Endothelial cell of umbilical vein (primary cell): Measurements from ENCODE around the gene PHACTR2. TPM values are rescaled to one million over a fixed set of nuclear protein-coding genes. Genes with fewer than 3 reads are reported as not detected.

Experiments used
- BruUV-seq: library from RNA; stranded (reverse); fragments of 400-500 nt; replicated peaks from 2 replicates; lab custom pipeline; 2021; lab: Mats Ljungman, UMichigan
- CTCF ChIA-PET: fragments of 300-600, 350-600 bp; sonication (Branson Sonifier 250); formaldehyde crosslinking; loops from one replicate; lab custom pipeline; 2021; ENCODE audit warnings: antibody characterized with exemption, inconsistent platforms; lab: Charles Lee
- POLR2A ChIA-PET: fragments of 300-600, 350-600 bp; sonication (Branson Sonifier 250); formaldehyde crosslinking; loops from one replicate; lab custom pipeline; 2021; ENCODE audit warnings: antibody characterized with exemption, inconsistent platforms; lab: Charles Lee
- DNase-seq: peaks from one replicate; pipeline ENCODE4 v3.0.0-alpha.2; 2011; ENCODE audit warnings: low read depth, low spot score
- FAIRE-seq: peaks from 2 replicates; lab custom pipeline; 2011; peaks lifted over from hg19 to GRCh38; lab: Jason Lieb, UNC
- H2AFZ ChIP-seq: 2 replicates; pipeline ENCODE4 v1.6.0; 2012; ENCODE audit warnings: low read depth, low read length, control low read depth, inconsistent platforms
- H3K27ac ChIP-seq: 2 replicates; pipeline ENCODE4 v1.5.1; 2011; ENCODE audit warnings: low read depth, mild to moderate bottlenecking, control low read depth, low read length, moderate library complexity; ENCODE audit not compliant: insufficient read depth
- H3K27me3 ChIP-seq, 2 experiments: 2 replicates each; pipeline versions ENCODE4 v1.6.0 to v1.6.1; 2011; ENCODE audit warnings: low read length in 2 of 2, mixed read lengths in 1 of 2; ENCODE audit not compliant: control insufficient read depth in 2 of 2, insufficient read depth in 2 of 2
- H3K36me3 ChIP-seq, 2 experiments: 2 replicates in 1 of 2; 3 replicates in 1 of 2; pipeline ENCODE4 v1.5.1; 2011; ENCODE audit warnings: low read length in 2 of 2, mild to moderate bottlenecking in 1 of 2, moderate library complexity in 1 of 2; ENCODE audit not compliant: control insufficient read depth in 2 of 2, insufficient read depth in 2 of 2; ENCODE audit errors: extremely low read depth in 1 of 2
- H3K4me1 ChIP-seq: 3 replicates; pipeline ENCODE4 v1.5.1; 2011; ENCODE audit warnings: mild to moderate bottlenecking, low read length; ENCODE audit not compliant: control insufficient read depth, insufficient read depth; ENCODE audit errors: extremely low read depth
- H3K4me2 ChIP-seq: 2 replicates; pipeline ENCODE4 v1.6.1; 2011; ENCODE audit warnings: low read length, control low read depth, mixed read lengths; ENCODE audit not compliant: insufficient read depth
- H3K4me3 ChIP-seq, 3 experiments: fragments of 200-600 bp in 1 of 3; sonication (generic), shearing (Covaris generic) in 1 of 3; replicated peaks in 1 of 3; 2 replicates each; pipeline ENCODE4 v1.5.1; 2011 to 2016; ENCODE audit warnings: control low read depth in 3 of 3, low read length in 3 of 3, mild to moderate bottlenecking in 2 of 3, inconsistent platforms in 1 of 3, low read depth in 1 of 3, moderate library complexity in 1 of 3; ENCODE audit not compliant: insufficient read depth in 1 of 3
- H3K79me2 ChIP-seq: 2 replicates; pipeline ENCODE4 v1.6.0; 2012; ENCODE audit warnings: low read length, inconsistent platforms; ENCODE audit not compliant: control insufficient read depth, insufficient read depth
- H3K9ac ChIP-seq: replicated peaks from 2 replicates; pipeline ENCODE3; 2011; ENCODE audit warnings: low read length, control low read depth; ENCODE audit not compliant: insufficient read depth; ENCODE audit errors: extremely low read depth
- H3K9me1 ChIP-seq: replicated peaks from 3 replicates; pipeline ENCODE4 v1.6.0; 2011; ENCODE audit warnings: mild to moderate bottlenecking, low read length; ENCODE audit not compliant: control insufficient read depth, insufficient read depth; ENCODE audit errors: extremely low read depth
- H3K9me3 ChIP-seq: replicated peaks from 2 replicates; pipeline ENCODE4 v1.5.1; 2012; ENCODE audit warnings: low read length, inconsistent platforms; ENCODE audit not compliant: control insufficient read depth, insufficient read depth
- H4K20me1 ChIP-seq: replicated peaks from 2 replicates; pipeline ENCODE3; 2011; ENCODE audit warnings: mild to moderate bottlenecking, low read length; ENCODE audit not compliant: control insufficient read depth, insufficient read depth; ENCODE audit errors: extremely low read depth
- CTCF ChIP-seq, 2 donors: IDR thresholded peaks; 1 replicate in 1 of 2; 2 replicates in 1 of 2; pipeline ENCODE4 v1.5.1; 2011; ENCODE audit warnings: low read length in 2 of 2, mild to moderate bottlenecking in 2 of 2, moderate library complexity in 2 of 2, control low read depth in 1 of 2, inconsistent platforms in 1 of 2, low read depth in 1 of 2; ENCODE audit not compliant: insufficient read depth in 1 of 2; ENCODE audit errors: extremely low read depth in 1 of 2
- EZH2 ChIP-seq: IDR thresholded peaks from 2 replicates; pipeline ENCODE4 v1.6.1; 2012; ENCODE audit warnings: borderline replicate concordance, low read depth, mild to moderate bottlenecking, moderate library complexity, low read length, inconsistent platforms; ENCODE audit not compliant: severe bottlenecking
- FOS ChIP-seq: IDR thresholded peaks from 2 replicates; pipeline ENCODE4 v1.6.1; 2011; ENCODE audit warnings: mild to moderate bottlenecking, low read length, moderate library complexity, borderline replicate concordance; ENCODE audit not compliant: insufficient read depth
- GATA2 ChIP-seq: IDR thresholded peaks from 2 replicates; pipeline ENCODE4 v1.7.0; 2011; ENCODE audit warnings: low read depth, mild to moderate bottlenecking, moderate library complexity, mixed read lengths, low read length; ENCODE audit not compliant: insufficient read length, insufficient read depth
- JUN ChIP-seq: IDR thresholded peaks from 2 replicates; pipeline ENCODE4 v1.6.1; 2011; ENCODE audit warnings: borderline replicate concordance, low read depth; ENCODE audit not compliant: insufficient read length, insufficient read depth
- MAX ChIP-seq: IDR thresholded peaks from 2 replicates; pipeline ENCODE4 v1.6.1; 2011; ENCODE audit not compliant: insufficient read depth, insufficient read length
- MYC ChIP-seq: IDR thresholded peaks from one replicate; pipeline ENCODE4 v1.6.1; 2011; ENCODE audit warnings: mild to moderate bottlenecking, low read depth, low read length
- POLR2A ChIP-seq: IDR thresholded peaks from 2 replicates; pipeline ENCODE4 v1.6.1; 2012; ENCODE audit warnings: low read depth, mild to moderate bottlenecking, control low read depth, low read length
- POLR2AphosphoS5 ChIP-seq: IDR thresholded peaks from 2 replicates; pipeline ENCODE4 v1.6.1; 2012; ENCODE audit warnings: low read depth, mild to moderate bottlenecking, control low read depth, low read length, moderate library complexity; ENCODE audit not compliant: insufficient read depth
- dilution Hi-C: fragments of 300-500 bp; cut with MboI; formaldehyde crosslinking; loops from one replicate; pipeline ENCODE4 v1.15.0; 2019; ENCODE audit warnings: low sequenced_read_pairs; ENCODE audit not compliant: extremely low pct_ligation_motif_present
- intact Hi-C: fragments of 100-400 bp; cut with micrococcal nuclease; formaldehyde crosslinking; loops from one replicate; pipeline ENCODE4 v1.10.0; 2022
- polyA plus RNA-seq, 4 experiments: library from polyadenylated mRNA; depleted of rRNA in 3 of 4; stranded (reverse) in 3 of 4; unstranded in 1 of 4; fragments of >200 nt; gene quantifications; 2 replicates each; pipeline versions ENCODE4 v1.2.1 to v1.2.3, GENCODE V29; 2011 to 2012; ENCODE audit warnings: missing spikeins in 1 of 4
- total RNA-seq: library from RNA; stranded (reverse); gene quantifications from 2 replicates; pipeline ENCODE4 v1.2.3, GENCODE V29; 2021

PHACTR2 gene
- total and polyA plus RNA-seq, 2 donors (not counting 3 experiments of a cell fraction or from before 2014, with no cell fraction given): 16.3 to 178 TPM

- CTCF ChIA-PET: no interaction called here
- no peaks in the 10 kb centered on the region for H3K9me1 ChIP-seq
- H3K4me2 ChIP-seq: no peak overlapping the region
- peaks cover under 1% of the 10 kb centered on the region for H3K4me1 ChIP-seq
- no peaks in the 10 kb centered on the region for H3K27me3 ChIP-seq
- H3K27ac ChIP-seq: no peak overlapping the region
- peaks cover 9 to 11% of the 10 kb centered on the region in 2 experiments for H3K36me3 ChIP-seq
- no peaks in the 10 kb centered on the region for H4K20me1 ChIP-seq
- H3K79me2 ChIP-seq: peaks cover 2% of the 10 kb centered on the region
- dilution Hi-C loops: no loop called here
- POLR2A ChIA-PET: no interaction called here
- TF ChIP-seq MAX: no peak
- TF ChIP-seq MYC: no peak
- TF ChIP-seq FOS: no peak
- TF ChIP-seq CTCF (IDR thresholded peaks at IDR 0.05; ENCODE audit: extremely low read depth in 1 of 2, insufficient read depth in 1 of 2, low read depth in 1 of 2, low read length in 2 of 2): no peak
- no peak for TF ChIP-seq POLR2A
- no peak for TF ChIP-seq EZH2
- no peak for TF ChIP-seq GATA2
- TF ChIP-seq POLR2AphosphoS5: no peak
- TF ChIP-seq JUN: no peak
- no peak for DNase-seq
- BruUV-seq: no TSS peak
- H2AFZ ChIP-seq: no peak overlapping the region
- intact Hi-C loops: no loop called here
- H3K9ac ChIP-seq: no peak overlapping the region
- no peak for FAIRE-seq
- H3K9me3 ChIP-seq: no peaks in the 10 kb centered on the region
- no peak overlapping the region for H3K4me3 ChIP-seq
Measured at GRCh38 chr6:143773506-143774150, 95.9 kb downstream of the PHACTR2 start.
